DND-41 (cell line): ENCODE measurements around the gene BICC1.

Experiments
- ATAC-seq: fragments of 200-7000 bp; cut with Tn5 transposase; 3 replicates; pipeline ENCODE4 v1.9.1; 2021; ENCODE audit warnings: low read depth; ENCODE audit not compliant: insufficient read depth
- DNase-seq: peaks from one replicate; pipeline ENCODE4 v3.0.0-alpha.2; 2020
- H2AFZ ChIP-seq: 2 replicates; pipeline ENCODE4 v1.6.0; 2012; ENCODE audit warnings: low read depth, low read length
- H3K27ac ChIP-seq: 2 replicates; pipeline ENCODE4 v1.5.1; 2012; ENCODE audit warnings: low read length, inconsistent platforms
- H3K27me3 ChIP-seq: fragments of 200-600 bp; sonication (generic); 2 replicates; pipeline ENCODE4 v1.6.0; 2012; ENCODE audit warnings: low read length, mild to moderate bottlenecking, inconsistent platforms; ENCODE audit not compliant: insufficient read depth, poor library complexity
- H3K36me3 ChIP-seq: 2 replicates; pipeline ENCODE4 v1.5.1; 2012; ENCODE audit warnings: low read length, inconsistent platforms; ENCODE audit not compliant: insufficient read depth
- H3K4me1 ChIP-seq: 2 replicates; pipeline ENCODE4 v1.5.1; 2012; ENCODE audit warnings: mild to moderate bottlenecking, low read length; ENCODE audit not compliant: insufficient read depth
- H3K4me2 ChIP-seq: 2 replicates; pipeline ENCODE4 v1.6.0; 2012; ENCODE audit warnings: mild to moderate bottlenecking, moderate library complexity, low read length, inconsistent platforms; ENCODE audit not compliant: insufficient read depth
- H3K4me3 ChIP-seq, 2 experiments: fragments of 200-600 bp in 1 of 2; shearing (Covaris generic) in 1 of 2; 2 replicates each; pipeline ENCODE4 v1.5.1; 2012 to 2016; ENCODE audit warnings: inconsistent platforms in 2 of 2, low read length in 2 of 2, mild to moderate bottlenecking in 2 of 2, low read depth in 1 of 2, moderate library complexity in 1 of 2
- H3K79me2 ChIP-seq: 2 replicates; pipeline ENCODE4 v1.6.0; 2012; ENCODE audit warnings: low read length, inconsistent platforms; ENCODE audit not compliant: insufficient read depth
- H3K9ac ChIP-seq: 2 replicates; pipeline ENCODE4 v1.6.0; 2012; ENCODE audit warnings: low read depth, mild to moderate bottlenecking, inconsistent platforms, low read length, moderate library complexity
- H3K9me3 ChIP-seq: 2 replicates; pipeline ENCODE4 v1.5.1; 2012; ENCODE audit warnings: low read length, moderate library complexity, mild to moderate bottlenecking, inconsistent platforms; ENCODE audit not compliant: insufficient read depth, severe bottlenecking
- H4K20me1 ChIP-seq: 2 replicates; pipeline ENCODE4 v1.6.0; 2012; ENCODE audit warnings: low read length; ENCODE audit not compliant: insufficient read depth
- CTCF ChIP-seq: IDR thresholded peaks from 2 replicates; pipeline ENCODE4 v1.5.1; 2012; ENCODE audit warnings: borderline replicate concordance, low read length, moderate library complexity, mild to moderate bottlenecking; ENCODE audit not compliant: poor library complexity, severe bottlenecking; ENCODE audit errors: extremely low read depth
- EZH2 ChIP-seq: IDR thresholded peaks from 3 replicates; pipeline ENCODE4 v1.6.1; 2012; ENCODE audit warnings: borderline replicate concordance, low read depth, mild to moderate bottlenecking, moderate library complexity, low read length, inconsistent platforms; ENCODE audit not compliant: severe bottlenecking

Gene BICC1

GRCh38 chr10:58754469-58755339 is 242.0 kb downstream of the BICC1 start:
- TF ChIP-seq EZH2 (no peak), CTCF (no peak)
- Histone ChIP-seq H3K27ac (no peak overlapping the region), H3K4me2 (no peak overlapping the region), H3K36me3 (no peaks in the 10 kb centered on the region), H3K27me3 (no peaks in the 10 kb centered on the region), H3K9ac (no peak overlapping the region), H4K20me1 (no peaks in the 10 kb centered on the region), H3K9me3 (no peaks in the 10 kb centered on the region), H3K79me2 (no peaks in the 10 kb centered on the region), H3K4me3 (no peak overlapping the region), H3K4me1 (no peaks in the 10 kb centered on the region), H2AFZ (no peak overlapping the region)
- DNase-seq (no peak), ATAC-seq (no peak)

- H3K4me3 ChIP-seq: no peak overlapping the region
These were observed 242.6 kb downstream of the BICC1 start for GRCh38 chr10:58755340-58755610.

GRCh38 chr10:58755677-58756076 is 243.0 kb downstream of the BICC1 start:
- Histone ChIP-seq H4K20me1 (no peaks in the 10 kb centered on the region), H2AFZ (no peak overlapping the region), H3K4me3 (no peak overlapping the region), H3K9me3 (no peaks in the 10 kb centered on the region), H3K36me3 (no peaks in the 10 kb centered on the region), H3K4me2 (no peak overlapping the region), H3K9ac (no peak overlapping the region), H3K27ac (no peak overlapping the region), H3K79me2 (no peaks in the 10 kb centered on the region), H3K27me3 (no peaks in the 10 kb centered on the region), H3K4me1 (no peaks in the 10 kb centered on the region)
- DNase-seq (no peak), ATAC-seq (no peak)
- no peak for TF ChIP-seq CTCF
- TF ChIP-seq EZH2: no peak

More at GRCh38 chr10:58755340-58755610, 242.6 kb downstream of the BICC1 start:
- Histone ChIP-seq H3K27me3 (no peaks in the 10 kb centered on the region), H2AFZ (no peak overlapping the region), H3K79me2 (no peaks in the 10 kb centered on the region), H4K20me1 (no peaks in the 10 kb centered on the region), H3K4me1 (no peaks in the 10 kb centered on the region), H3K9me3 (no peaks in the 10 kb centered on the region), H3K9ac (no peak overlapping the region), H3K27ac (no peak overlapping the region), H3K36me3 (no peaks in the 10 kb centered on the region), H3K4me2 (no peak overlapping the region)
- TF ChIP-seq CTCF (no peak), EZH2 (no peak)
- no peak for DNase-seq
- ATAC-seq: no peak
